DMS 273 (cell line): Measurements from ENCODE around the gene B4GALT1.
A peak's percentile ranks its signal among the peaks of the same experiment; 100 is the strongest.

Source experiments
- DNase-seq: peaks from one replicate; lab custom pipeline; 2025; ENCODE audit not compliant: unreplicated experiment; lab: John Stamatoyannopoulos, UW

Gene B4GALT1

GRCh38 chr9:33142535-33142934, 24.6 kb downstream of the B4GALT1 start:
- DNase-seq: no peak

GRCh38 chr9:33140401-33141360, 26.5 kb downstream of the B4GALT1 start:
- DNase-seq: peak; percentile 28

- DNase-seq: peak; percentile 90
Measured at GRCh38 chr9:33139421-33140228, 27.5 kb downstream of the B4GALT1 start.

GRCh38 chr9:33138768-33139167, 28.4 kb downstream of the B4GALT1 start:
- DNase-seq: no peak

GRCh38 chr9:33137781-33138264, 29.3 kb downstream of the B4GALT1 start:
- DNase-seq: no peak

- DNase-seq: no peak
Measured at GRCh38 chr9:33136721-33137670, 30.1 kb downstream of the B4GALT1 start.

GRCh38 chr9:33135470-33135958, 31.6 kb downstream of the B4GALT1 start:
- DNase-seq: no peak

- no peak for DNase-seq
Measured at GRCh38 chr9:33135031-33135461, 32.1 kb downstream of the B4GALT1 start.

GRCh38 chr9:33133186-33133585, 34.0 kb downstream of the B4GALT1 start:
- no peak for DNase-seq

GRCh38 chr9:33131790-33132772, 35.1 kb downstream of the B4GALT1 start:
- DNase-seq: no peak

GRCh38 chr9:33130961-33131789, 36.0 kb downstream of the B4GALT1 start:
- no peak for DNase-seq

GRCh38 chr9:33129886-33130881, 37.0 kb downstream of the B4GALT1 start:
- no peak for DNase-seq

- DNase-seq: no peak
Measured at GRCh38 chr9:33129251-33129885, 37.8 kb downstream of the B4GALT1 start.

GRCh38 chr9:33128570-33128969, 38.6 kb downstream of the B4GALT1 start:
- no peak for DNase-seq

- no peak for DNase-seq
Measured at GRCh38 chr9:33127881-33128280, 39.3 kb downstream of the B4GALT1 start.
